GM12873 (cell line): ENCODE data around the gene TAC3.

ENCODE experiments used
- CTCF ChIP-seq: IDR thresholded peaks from 2 replicates; pipeline ENCODE4 v1.5.1; 2012; ENCODE audit warnings: low read depth, mild to moderate bottlenecking, moderate library complexity, low read length, control low read depth; ENCODE audit not compliant: insufficient read depth; ENCODE audit errors: missing control alignments

Gene TAC3

DNA sequence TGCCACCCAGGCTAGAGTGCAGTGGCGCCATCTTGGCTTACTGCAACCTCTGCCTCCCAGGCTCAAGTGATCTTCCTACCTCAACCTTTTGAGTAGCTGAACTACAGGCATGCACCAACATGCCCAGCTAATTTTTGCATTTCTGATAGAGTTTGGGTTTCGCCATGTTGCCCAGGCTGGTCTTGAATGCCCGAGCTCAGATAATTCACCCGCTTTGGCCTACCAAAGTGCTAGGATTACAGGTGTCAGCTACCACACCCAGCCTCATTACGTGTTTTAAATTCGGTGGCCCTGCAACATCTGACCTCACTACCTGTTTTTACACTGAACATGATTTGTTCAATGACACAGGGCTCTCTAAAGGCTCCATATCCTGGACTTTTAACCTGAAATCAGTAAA is 36.1 kb downstream of the TAC3 start:
- TF ChIP-seq CTCF = no peak

DNA sequence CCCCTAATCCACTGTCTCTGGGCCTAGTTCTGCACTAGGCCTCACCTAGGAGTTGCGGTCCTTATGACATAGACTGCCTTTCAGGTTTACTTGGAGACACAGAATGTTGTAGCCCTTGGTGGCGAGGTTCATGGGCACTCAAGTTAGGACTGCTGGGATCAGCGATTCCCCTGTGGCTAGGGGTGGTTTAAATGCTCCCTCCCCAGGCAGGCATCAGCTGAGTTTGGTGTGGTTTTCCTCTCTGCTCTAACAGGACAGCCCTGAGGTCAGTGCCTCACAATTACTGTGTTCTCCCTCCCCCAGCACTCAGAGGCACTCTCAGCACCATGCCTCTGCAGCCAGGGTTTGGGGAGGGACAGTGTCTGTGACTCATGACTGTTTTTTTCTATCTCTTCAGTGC is 36.7 kb downstream of the TAC3 start:
- no peak for TF ChIP-seq CTCF

DNA sequence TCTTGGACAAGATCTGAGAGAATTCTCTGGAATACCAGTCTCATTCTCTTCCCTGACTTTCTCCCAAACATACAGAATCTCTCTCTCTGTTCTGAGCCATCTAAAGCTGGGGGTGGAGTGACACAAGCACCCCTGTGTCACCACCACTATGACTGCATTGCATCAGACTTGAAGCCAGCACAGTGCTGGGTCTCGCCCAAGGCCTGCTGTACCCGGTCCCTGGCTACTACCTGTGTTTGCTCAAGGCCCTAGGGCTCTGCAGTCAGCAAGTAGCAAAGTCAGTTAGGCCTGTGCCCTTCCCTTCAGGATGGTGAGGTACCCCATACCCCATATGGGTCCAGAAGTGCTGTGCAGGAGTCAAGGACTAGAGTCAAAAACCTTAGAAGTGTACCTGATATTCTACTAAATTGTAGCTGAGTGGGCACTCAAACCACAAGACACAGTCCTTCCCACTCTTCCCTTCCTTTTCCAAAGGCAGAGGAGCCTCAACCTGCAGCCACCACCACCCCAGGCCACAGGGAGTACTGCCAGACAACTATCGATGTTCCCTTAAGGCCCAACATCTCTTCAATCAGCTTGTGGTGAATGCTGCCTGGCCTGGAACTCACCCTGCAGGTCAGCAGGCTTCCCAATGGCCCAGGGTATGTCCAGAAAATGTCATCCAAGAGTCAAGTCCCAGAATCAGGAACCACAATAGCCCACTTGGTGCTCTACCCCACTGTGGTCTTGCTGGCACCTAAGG is 37.8 kb downstream of the TAC3 start:
- TF ChIP-seq CTCF = no peak
